CD4-positive, alpha-beta T cell treated with Interleukin-12 subunit alpha and Interleukin-12 subunit beta, for 1 hour (primary cell): ENCODE measurements around the gene ZDHHC14.
A peak's percentile ranks its signal among the peaks of the same experiment; 100 is the strongest.
"Not testable (repeated sequence)": the region's sequence is repeated elsewhere in the genome, so short reads cannot be mapped to it uniquely, and the experiment has no call there.

Experiments used
- DNase-seq: peaks from one replicate; pipeline ENCODE4 v3.0.0-alpha.2; 2020

Gene ZDHHC14

DNA sequence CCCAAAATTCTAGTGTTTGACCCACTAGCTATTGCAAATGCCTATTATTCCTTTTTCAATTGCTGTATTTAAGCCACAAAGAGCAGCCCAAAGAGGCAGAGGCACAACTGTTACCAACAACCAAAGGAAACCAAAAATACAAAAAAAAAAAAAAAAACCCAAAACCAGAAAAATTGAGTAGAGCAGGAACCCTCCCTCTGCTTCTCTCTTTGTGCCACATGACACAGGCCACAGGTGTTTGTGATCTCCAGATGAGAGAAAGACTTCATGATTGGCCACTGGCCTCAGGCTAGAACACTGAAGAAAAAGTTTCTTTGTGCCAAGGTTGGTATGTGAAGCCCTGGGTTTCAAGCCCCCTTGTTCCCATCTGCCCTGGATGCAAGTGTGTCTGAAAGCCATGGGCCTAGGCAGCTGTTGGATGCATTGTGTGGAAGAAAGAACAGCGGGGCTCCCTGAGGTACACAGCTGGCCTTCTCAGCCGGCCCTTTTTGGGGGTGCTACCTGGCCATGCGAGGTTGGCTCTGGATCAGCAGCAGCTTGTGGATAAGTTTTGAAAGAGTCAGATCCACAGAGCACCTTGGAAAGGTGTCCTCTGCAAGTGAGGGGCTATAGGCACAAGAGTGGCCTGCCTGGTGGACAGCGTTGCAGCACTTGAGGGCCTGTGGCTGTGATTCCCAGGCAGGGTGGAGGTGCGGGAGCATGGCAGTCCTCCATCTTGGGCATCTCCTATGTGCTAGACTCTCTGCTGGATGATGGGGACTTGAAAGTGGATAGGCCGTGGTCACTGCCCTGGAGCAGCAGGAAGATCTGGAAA lies 204.5 kb downstream of the ZDHHC14 start:
- DNase-seq = no peak

DNA sequence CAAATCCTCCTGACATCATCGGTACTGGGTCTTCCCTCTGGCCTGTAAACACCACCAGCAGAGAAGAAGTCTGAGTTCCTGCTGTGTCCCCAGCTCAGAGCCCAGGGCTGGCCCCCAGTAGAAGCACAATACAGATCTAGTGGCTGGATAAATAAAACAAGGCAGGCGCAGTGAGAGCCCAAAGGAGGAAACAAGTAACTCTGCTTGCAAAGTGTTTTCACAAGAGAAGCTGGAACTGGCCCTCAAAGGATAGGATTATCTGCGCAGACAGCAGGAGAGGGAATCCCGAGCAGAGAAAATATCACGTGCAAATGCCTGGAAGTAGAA lies 205.1 kb downstream of the ZDHHC14 start:
- no peak for DNase-seq

DNA sequence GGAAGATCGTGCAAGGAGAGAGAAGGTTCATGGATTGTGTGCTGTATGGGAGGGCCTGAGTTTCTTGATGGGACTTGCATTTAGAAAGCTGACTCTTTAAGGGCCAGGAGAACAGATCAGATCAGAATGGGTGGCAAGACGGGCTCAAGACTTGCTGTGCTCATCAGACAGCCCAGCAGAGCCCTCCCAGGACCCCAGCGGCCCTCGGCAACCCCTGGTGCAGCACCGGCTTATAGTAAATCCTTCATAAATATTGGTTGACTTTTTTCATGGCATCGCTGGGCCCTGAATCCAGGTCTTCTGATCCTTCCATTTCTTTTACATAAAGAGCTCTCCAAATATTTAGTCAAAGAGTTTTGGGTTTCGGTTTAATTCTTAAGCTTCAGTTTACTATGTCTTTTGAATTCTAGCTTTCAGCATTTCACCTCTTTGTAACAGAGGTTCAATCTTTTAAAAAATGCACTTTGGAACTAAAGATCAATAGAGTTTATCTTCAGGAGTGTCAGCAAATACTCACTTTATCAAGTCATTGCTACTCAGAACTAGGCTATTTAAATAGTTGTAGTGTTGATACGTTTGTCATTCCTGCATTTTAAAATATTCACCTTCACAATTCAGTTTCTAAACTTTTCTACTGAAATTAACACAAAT lies 205.6 kb downstream of the ZDHHC14 start:
- no peak for DNase-seq

DNA sequence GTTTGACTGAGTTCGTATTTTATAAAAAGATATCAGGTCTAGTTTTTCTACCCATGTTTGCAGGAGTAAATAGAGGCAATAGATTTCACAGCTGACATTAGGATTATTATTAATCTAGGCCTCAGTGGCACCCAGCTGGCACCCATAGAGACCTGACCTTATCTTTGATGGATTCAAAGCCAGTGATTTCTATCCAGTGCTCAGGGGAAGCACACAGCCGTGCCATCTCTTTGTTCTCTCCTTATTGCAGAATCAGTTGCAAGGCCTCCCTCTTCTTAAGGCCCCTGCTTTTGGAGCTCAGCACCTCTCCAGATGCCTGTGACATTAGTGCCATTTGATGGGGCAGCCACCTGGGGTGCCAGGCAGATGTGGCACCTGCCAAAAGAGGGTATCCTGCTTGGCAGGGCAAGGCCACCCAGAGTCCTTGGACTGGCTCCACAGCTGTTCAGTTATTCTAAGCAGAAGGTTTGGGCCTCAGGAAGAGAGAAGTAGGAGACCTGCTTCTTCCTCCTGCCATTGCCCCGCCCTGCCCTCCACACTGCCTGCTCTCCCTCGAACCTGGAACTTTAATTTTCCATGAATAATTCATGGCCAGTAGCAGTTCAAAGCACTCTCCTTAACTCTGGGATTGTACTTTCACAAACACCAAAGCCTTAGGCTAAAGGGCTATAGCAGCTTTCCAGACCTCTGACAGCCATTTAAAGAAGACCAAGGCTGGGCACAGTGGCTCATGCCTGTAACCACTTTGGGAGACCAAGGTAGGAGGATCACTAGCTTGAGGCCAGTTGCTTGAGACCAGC lies 206.3 kb downstream of the ZDHHC14 start:
- no peak for DNase-seq

DNA sequence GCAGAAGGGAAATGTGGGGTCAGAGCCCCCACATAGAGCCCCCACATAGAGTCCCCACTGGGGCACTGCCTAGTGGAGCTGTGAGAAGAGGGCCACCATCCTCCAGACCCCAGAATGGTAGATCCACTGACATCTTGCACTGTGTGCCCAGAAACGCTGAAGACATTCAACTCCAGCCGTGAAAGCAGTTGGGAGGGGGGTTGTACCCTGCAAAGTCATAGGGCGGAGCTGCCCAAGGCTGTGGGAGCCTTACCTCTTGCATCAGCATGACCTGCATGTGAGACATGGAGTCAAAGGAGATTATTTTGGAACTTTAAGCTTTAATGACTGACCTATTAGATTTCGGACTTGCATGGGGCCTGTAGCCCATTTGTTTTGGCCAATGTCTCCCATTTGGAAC lies 209.7 kb downstream of the ZDHHC14 start:
- not testable (repeated sequence) for DNase-seq

- DNase-seq = no peak
Observed at GRCh38 chr6:157592541-157592940, 211.6 kb downstream of the ZDHHC14 start.

- DNase-seq = no peak
Observed at GRCh38 chr6:157592980-157593379, 212.0 kb downstream of the ZDHHC14 start.

DNA sequence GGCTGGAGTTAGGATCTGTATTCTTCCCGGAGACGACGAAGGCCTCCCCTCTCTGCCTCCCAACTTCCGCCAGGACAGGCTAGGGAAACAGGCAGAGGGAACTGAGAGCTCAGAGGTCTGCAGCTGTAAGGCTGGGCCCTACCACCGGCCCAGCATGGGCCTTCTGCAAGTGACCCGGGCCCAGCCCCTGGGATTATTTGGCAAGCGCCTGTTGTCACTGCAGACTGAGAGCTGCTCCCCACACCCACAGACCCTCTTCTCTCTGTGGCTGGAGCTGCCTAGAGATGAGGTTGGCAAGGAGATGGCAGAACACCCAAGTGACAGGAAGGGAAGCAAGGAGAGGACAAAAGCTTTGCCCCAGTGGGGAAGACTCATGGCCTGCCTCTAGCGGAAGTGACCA lies 212.6 kb downstream of the ZDHHC14 start:
- DNase-seq = no peak

DNA sequence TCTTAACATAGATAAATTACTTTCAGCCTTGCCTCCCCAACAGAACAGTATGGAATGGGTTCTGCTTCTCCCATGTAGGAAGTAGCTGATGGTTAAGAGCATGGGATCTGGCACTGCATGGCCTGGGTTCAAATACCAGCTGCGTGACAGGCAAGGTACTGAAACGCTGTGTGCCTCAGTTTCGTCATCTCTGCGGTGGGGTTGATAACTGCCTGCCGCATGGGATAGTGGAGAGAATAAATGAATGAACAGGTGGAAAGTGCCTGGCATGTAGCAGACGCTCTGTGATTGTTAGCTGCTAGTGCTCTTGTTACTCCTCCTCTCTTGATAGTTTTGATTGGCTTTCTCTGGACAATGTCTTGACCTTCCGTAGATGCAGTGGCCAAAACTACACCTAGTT lies 213.3 kb downstream of the ZDHHC14 start:
- DNase-seq = no peak

- no peak for DNase-seq
Observed at GRCh38 chr6:157595768-157596167, 214.8 kb downstream of the ZDHHC14 start.

DNA sequence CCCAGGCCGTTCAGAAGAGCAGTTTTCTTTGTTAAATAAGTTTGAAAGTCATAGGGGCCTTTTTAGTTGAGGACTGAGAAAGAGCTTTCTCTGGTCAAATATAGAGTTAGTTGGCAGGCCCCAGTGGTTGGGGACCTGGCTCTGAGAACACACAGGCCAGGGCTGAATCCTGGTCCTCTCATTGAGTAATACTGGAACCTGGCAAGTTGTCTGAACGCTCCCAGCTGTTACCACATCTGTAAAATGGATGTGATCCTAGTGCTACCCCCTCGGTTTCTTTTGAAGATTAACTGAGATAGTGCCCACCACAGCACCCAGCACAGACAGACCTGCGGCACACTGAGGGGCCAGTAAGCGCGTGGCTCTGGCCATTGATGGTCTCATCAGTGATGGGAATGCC lies 215.5 kb downstream of the ZDHHC14 start:
- no peak for DNase-seq

DNA sequence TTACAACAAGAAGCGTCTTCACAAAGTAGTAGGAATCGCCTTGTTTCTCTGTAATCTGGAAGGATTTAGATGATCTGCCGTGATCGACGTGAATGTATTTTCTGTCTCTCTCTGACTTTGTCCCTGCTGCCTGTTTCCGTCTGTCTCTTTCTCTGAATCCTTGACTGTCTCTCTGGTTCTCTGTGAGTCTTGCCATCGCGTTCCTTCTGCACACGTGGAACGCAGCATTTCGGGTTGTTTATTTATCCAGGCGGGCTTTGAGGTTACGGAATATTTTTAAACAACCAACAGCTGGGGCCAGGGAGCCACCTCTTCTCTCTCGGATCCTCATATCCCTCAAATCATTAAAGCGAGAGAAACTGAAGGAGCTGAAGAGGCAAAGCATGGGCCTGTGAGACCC lies 215.9 kb downstream of the ZDHHC14 start:
- DNase-seq = no peak

- DNase-seq = peak; percentile 43
Observed at GRCh38 chr6:157597461-157598312, 216.7 kb downstream of the ZDHHC14 start.

DNA sequence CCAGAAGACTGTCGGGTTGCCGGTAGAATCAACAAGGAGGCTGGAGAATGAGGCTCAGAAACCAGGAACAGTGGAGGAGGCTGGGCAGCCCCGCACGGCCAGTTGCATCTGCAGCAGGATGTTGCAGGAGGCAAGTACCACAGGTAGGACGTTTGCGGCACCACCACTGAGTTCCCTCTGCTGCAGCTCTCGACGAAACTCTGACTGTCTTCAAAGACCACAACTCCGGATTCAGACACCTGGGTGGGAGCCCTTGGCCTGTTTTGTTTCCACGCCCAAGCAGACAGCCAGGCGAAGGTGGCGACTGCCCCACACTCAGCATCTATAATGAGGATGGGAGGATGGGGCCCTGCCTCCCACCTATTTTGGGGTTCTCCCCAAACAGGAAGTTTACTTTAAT lies 218.2 kb downstream of the ZDHHC14 start:
- DNase-seq = no peak

GRCh38 chr6:157600807-157601206 lies 219.8 kb downstream of the ZDHHC14 start:
- no peak for DNase-seq

DNA sequence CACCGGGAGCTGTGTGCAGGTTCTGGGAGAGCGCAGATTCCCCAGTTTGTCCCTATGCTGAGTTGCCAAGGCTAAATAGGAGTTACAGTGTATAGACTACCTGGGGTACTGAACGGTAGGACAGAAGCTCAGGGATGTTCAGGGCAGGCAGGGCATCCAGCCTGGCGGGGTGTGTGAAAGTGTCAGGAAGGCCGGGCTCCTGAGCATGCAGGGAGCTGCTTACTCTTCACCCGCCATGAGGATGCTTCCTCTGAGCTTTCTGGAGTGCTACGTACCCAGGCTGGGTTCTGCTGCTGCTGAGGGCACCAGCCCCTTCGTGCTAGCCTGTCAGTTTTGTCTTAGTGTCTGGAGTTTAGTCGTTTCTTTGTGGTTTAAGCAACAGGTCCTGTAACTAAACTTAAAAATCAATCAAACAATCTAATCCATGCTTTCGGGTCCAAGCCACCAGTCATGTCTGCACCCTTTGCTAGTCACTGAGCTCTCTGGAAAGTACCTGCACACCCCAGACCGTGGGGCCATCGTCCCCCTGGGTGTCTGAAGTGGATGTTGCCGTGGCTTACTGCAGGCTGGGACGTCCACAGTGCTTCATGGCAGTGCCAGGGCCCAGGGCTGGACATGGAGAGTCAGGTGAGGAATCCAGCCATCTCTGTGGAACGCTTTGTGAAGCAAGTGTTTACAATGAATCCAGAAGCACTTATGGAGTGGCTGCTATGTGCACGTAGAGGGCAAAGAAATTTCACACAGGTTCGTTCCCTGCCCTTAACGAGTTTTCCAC lies 221.7 kb downstream of the ZDHHC14 start:
- DNase-seq = no peak

GRCh38 chr6:157603314-157603940 lies 222.4 kb downstream of the ZDHHC14 start:
- DNase-seq = no peak

DNA sequence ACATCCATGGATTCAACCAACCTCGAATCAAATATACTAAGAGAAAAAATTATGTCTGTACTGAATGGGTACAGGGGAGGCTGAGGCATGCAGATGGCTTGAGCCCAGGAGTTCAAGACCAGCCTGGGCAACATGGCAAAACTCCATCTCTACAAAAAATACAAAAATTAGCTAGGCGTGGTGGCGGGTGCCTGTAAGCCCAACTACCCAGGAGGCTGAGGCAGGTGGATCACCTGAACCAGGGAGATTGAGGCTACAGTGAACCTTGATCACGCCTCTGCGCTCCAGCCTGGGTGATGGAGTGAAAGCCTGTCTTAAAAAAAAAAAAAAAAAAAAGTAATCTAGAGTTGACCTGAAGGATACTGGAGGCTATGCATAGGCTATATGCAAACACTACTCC lies 223.0 kb downstream of the ZDHHC14 start:
- DNase-seq = no peak

- DNase-seq = no peak
Observed at GRCh38 chr6:157604816-157605215, 223.8 kb downstream of the ZDHHC14 start.

GRCh38 chr6:157605484-157605883 lies 224.5 kb downstream of the ZDHHC14 start:
- no peak for DNase-seq

GRCh38 chr6:157606516-157606915 lies 225.5 kb downstream of the ZDHHC14 start:
- DNase-seq = no peak
